Neural cell (in vitro differentiated cells): ENCODE data around the gene HS6ST3. TPM values are rescaled to one million over a fixed set of nuclear protein-coding genes. Genes with fewer than 3 reads are reported as not detected.

Experiments
- H2AFZ ChIP-seq: fragments of 200-600, 300-800 bp; sonication (generic), shearing (Covaris generic); 2 replicates; pipeline ENCODE4 v1.6.0; 2014; ENCODE audit warnings: low read depth, mild to moderate bottlenecking, antibody characterized with exemption, low read length, moderate library complexity
- H3F3A ChIP-seq: fragments of 200-600 bp; shearing (Covaris generic); 2 replicates; pipeline ENCODE4 v1.6.1; 2016; ENCODE audit warnings: mild to moderate bottlenecking, moderate library complexity, mixed read lengths, antibody characterized with exemption, low read length; ENCODE audit not compliant: insufficient read depth, poor library complexity, severe bottlenecking
- H3K27ac ChIP-seq: fragments of 200-600, 300-800 bp; sonication (generic), shearing (Covaris generic); 2 replicates; pipeline ENCODE4 v1.5.1; 2014; ENCODE audit warnings: mild to moderate bottlenecking, low read length, moderate library complexity
- H3K27me3 ChIP-seq: fragments of 300-800, 200-600 bp; sonication (generic), shearing (Covaris generic); 2 replicates; pipeline ENCODE4 v1.6.0; 2014; ENCODE audit warnings: mild to moderate bottlenecking, low read depth, low read length, moderate library complexity; ENCODE audit not compliant: insufficient read depth
- H3K36me3 ChIP-seq: fragments of 300-800, 200-600 bp; sonication (generic), shearing (Covaris generic); 2 replicates; pipeline ENCODE4 v1.5.1; 2014; ENCODE audit warnings: mild to moderate bottlenecking, antibody characterized with exemption, low read length, moderate library complexity; ENCODE audit not compliant: insufficient read depth
- H3K4me2 ChIP-seq: fragments of 300-800, 200-600 bp; sonication (generic), shearing (Covaris generic); 2 replicates; pipeline ENCODE4 v1.6.0; 2014; ENCODE audit warnings: mild to moderate bottlenecking, low read length
- H3K4me3 ChIP-seq: fragments of 300-800, 200-600 bp; sonication (generic), shearing (Covaris generic); 2 replicates; pipeline ENCODE4 v1.5.1; 2014; ENCODE audit warnings: mild to moderate bottlenecking, low read length, moderate library complexity
- H3K79me2 ChIP-seq: fragments of 200-600 bp; shearing (Covaris generic); replicated peaks from 2 replicates; pipeline ENCODE4 v1.6.0; 2014; ENCODE audit warnings: mild to moderate bottlenecking, low read length, moderate library complexity; ENCODE audit not compliant: insufficient read depth
- H3K9ac ChIP-seq: fragments of 300-800, 200-600 bp; sonication (generic), shearing (Covaris generic); 2 replicates; pipeline ENCODE4 v1.6.1; 2016; ENCODE audit warnings: mild to moderate bottlenecking, low read length, mixed read lengths
- H3K9me2 ChIP-seq: fragments of 200-600 bp; shearing (Covaris generic); 2 replicates; pipeline ENCODE4 v1.6.1; 2016; ENCODE audit warnings: mild to moderate bottlenecking, low read length, mixed read lengths; ENCODE audit not compliant: insufficient read depth
- H3K9me3 ChIP-seq: fragments of 200-600, 300-800 bp; sonication (generic), shearing (Covaris generic); 2 replicates; pipeline ENCODE4 v1.6.1; 2016; ENCODE audit warnings: mild to moderate bottlenecking, mixed run types, low read length, moderate library complexity, mixed read lengths
- H4K20me1 ChIP-seq: fragments of 200-600 bp; shearing (Covaris generic); 2 replicates; pipeline ENCODE4 v1.6.1; 2016; ENCODE audit warnings: mild to moderate bottlenecking, mixed run types; ENCODE audit not compliant: insufficient read depth
- EP300 ChIP-seq: fragments of 450-650 bp; conservative IDR thresholded peaks from 2 replicates; pipeline ENCODE4 v1.6.1; 2014; ENCODE audit warnings: antibody characterized with exemption, mild to moderate bottlenecking, moderate library complexity; ENCODE audit not compliant: poor library complexity, severe bottlenecking
- MXI1 ChIP-seq: fragments of 450-650 bp; conservative IDR thresholded peaks from 2 replicates; pipeline ENCODE4 v1.6.1; 2014; ENCODE audit warnings: antibody characterized with exemption, mild to moderate bottlenecking; ENCODE audit not compliant: poor library complexity, severe bottlenecking
- POLR2AphosphoS5 ChIP-seq: IDR thresholded peaks from 2 replicates; pipeline ENCODE4 v1.6.1; 2012
- RAD21 ChIP-seq: fragments of 450-650 bp; conservative IDR thresholded peaks from 2 replicates; pipeline ENCODE4 v1.6.1; 2014; ENCODE audit warnings: antibody characterized with exemption, mild to moderate bottlenecking, moderate library complexity
- REST ChIP-seq: IDR thresholded peaks from 2 replicates; pipeline ENCODE4 v1.6.1; 2012; ENCODE audit warnings: borderline replicate concordance
- SMC3 ChIP-seq: fragments of 450-650 bp; conservative IDR thresholded peaks from 2 replicates; pipeline ENCODE4 v1.6.1; 2014; ENCODE audit warnings: antibody characterized with exemption, mild to moderate bottlenecking, moderate library complexity; ENCODE audit not compliant: poor library complexity
- polyA plus RNA-seq: library from polyadenylated mRNA; depleted of rRNA; stranded (reverse); fragments of >200 nt; gene quantifications from 2 replicates; pipeline ENCODE4 v1.2.3, GENCODE V29; 2014
- TF ChIP-seq, protein P1 (sequence below): fragments of 450-650 bp; IDR thresholded peaks from 2 replicates; pipeline ENCODE4 v1.5.1; 2014; ENCODE audit warnings: antibody characterized with exemption, mild to moderate bottlenecking, moderate library complexity; ENCODE audit not compliant: poor library complexity, severe bottlenecking

The HS6ST3 gene
- polyA plus RNA-seq, 1 donor from 2014 or later: 10.9 TPM

DNA sequence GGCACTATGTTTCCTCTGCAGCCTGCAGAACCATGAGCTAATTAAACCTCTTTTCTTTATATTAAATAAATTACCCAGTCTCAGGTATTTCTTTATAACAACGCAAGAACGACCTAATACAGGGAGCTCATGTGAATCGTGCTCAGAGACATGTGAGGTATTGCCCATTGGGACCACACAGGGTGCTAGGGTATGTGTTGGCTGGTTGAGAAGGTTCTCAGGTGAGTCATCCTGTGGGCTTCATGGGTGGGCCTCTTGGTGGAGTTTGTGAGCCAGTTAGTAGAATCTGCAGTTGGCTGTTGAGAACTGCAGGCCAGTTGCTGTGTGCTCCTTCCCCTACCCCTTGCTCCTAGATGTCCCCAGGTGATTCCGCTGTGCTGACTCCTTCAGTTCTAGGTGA is 163.0 kb downstream of the HS6ST3 start:
- H3K27ac ChIP-seq: no peak overlapping the region
- H3K9me2 ChIP-seq: no peaks in the 10 kb centered on the region
- no peaks in the 10 kb centered on the region for H3K79me2 ChIP-seq
- no peaks in the 10 kb centered on the region for H3K9me3 ChIP-seq
- H2AFZ ChIP-seq: no peak overlapping the region
- H4K20me1 ChIP-seq: no peaks in the 10 kb centered on the region
- no peak overlapping the region for H3K4me2 ChIP-seq
- no peaks in the 10 kb centered on the region for H3F3A ChIP-seq
- no peaks in the 10 kb centered on the region for H3K27me3 ChIP-seq
- no peak overlapping the region for H3K4me3 ChIP-seq
- TF ChIP-seq REST (no peak), SMC3 (no peak), EP300 (no peak)
- H3K36me3 ChIP-seq: no peaks in the 10 kb centered on the region
- H3K9ac ChIP-seq: no peak overlapping the region

DNA sequence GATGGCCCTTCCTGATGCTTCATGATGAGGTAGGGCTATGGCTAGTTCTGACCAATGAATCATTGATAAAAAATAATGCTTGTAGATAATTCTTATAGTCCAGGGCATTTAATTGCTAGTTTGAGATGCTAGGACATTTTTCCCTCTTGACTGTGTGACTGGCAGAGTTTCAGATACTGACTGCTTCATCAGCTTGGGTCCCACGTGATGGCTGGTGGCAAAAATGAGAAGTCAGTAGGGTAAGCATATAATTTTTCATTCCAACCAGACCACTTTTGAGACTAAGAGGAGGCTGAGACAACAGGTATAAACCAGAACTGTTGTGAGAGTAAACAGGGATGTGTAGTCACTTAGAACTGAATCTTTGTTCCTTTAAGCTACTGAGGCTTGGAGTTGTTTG is 183.3 kb downstream of the HS6ST3 start:
- TF ChIP-seq POLR2AphosphoS5: no peak
- no peak for TF ChIP-seq REST
- TF ChIP-seq RAD21: no peak
- no peak for TF ChIP-seq MXI1
- TF ChIP-seq SMC3: no peak
- TF ChIP-seq, protein P1, sequence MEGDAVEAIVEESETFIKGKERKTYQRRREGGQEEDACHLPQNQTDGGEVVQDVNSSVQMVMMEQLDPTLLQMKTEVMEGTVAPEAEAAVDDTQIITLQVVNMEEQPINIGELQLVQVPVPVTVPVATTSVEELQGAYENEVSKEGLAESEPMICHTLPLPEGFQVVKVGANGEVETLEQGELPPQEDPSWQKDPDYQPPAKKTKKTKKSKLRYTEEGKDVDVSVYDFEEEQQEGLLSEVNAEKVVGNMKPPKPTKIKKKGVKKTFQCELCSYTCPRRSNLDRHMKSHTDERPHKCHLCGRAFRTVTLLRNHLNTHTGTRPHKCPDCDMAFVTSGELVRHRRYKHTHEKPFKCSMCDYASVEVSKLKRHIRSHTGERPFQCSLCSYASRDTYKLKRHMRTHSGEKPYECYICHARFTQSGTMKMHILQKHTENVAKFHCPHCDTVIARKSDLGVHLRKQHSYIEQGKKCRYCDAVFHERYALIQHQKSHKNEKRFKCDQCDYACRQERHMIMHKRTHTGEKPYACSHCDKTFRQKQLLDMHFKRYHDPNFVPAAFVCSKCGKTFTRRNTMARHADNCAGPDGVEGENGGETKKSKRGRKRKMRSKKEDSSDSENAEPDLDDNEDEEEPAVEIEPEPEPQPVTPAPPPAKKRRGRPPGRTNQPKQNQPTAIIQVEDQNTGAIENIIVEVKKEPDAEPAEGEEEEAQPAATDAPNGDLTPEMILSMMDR: no peak
- TF ChIP-seq EP300: no peak
- Histone ChIP-seq H4K20me1 (no peaks in the 10 kb centered on the region), H3K9ac (no peak overlapping the region), H3K27me3 (no peaks in the 10 kb centered on the region), H3K9me3 (no peaks in the 10 kb centered on the region), H3K4me2 (no peak overlapping the region), H3F3A (no peaks in the 10 kb centered on the region), H3K27ac (no peak overlapping the region), H3K9me2 (no peaks in the 10 kb centered on the region), H2AFZ (no peak overlapping the region), H3K4me3 (no peak overlapping the region), H3K36me3 (no peaks in the 10 kb centered on the region), H3K79me2 (no peaks in the 10 kb centered on the region)
